H54 (cell line): ENCODE data around the gene CSTA.

ENCODE experiments used
- DNase-seq: peaks from one replicate; pipeline ENCODE4 v3.0.0; 2011; ENCODE audit warnings: low spot score, mixed read lengths; ENCODE audit not compliant: insufficient read length
- FAIRE-seq: peaks from 3 replicates; lab custom pipeline; 2011; peaks lifted over from hg19 to GRCh38; lab: Jason Lieb, UNC
- POLR2A ChIP-seq: IDR thresholded peaks from 2 replicates; pipeline ENCODE4 v1.6.1; 2011; ENCODE audit warnings: low read depth, mild to moderate bottlenecking, low read length

The CSTA gene

DNA sequence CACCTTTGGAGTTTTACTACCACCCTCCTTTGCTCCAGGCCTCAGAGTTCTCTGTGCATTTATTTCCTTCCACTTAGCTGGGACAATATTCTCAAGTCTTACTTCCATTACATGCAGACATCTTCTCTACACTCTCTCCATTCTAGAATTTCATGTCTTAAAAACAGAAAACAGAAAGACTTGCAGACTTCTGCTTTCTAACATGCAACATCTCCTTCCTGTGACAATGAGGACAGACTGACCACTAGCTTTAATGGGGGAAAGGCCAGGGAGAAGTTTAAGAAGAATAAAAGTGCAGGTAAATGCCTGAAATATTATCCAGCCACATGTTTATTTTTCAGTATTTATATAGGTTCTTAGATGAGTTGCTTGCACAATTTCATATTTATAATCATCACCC is 17.1 kb upstream of the CSTA start:
- no peak for TF ChIP-seq POLR2A

DNA sequence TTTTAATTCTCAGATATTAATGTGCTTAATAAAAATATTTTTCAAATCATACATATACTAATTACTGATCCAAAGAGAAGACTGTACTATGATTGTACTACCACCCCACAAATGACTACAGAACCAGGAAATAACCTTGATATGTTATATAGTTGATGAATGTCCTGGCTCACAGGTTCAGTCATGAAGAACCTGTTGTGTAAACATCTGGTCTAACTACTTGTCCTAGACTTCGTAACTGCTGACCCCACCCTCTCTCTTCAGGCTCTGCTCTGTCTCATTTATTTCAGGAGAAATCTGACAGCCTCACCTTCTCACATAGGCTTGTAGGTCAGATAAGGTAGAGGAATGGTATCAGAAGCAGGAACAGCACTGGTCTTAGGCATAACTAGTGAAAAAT is 14.7 kb upstream of the CSTA start:
- no peak for TF ChIP-seq POLR2A
- no peak for DNase-seq
- FAIRE-seq: no peak

More for the DNA sequence above, 17.1 kb upstream of the CSTA start:
- FAIRE-seq: no peak
- DNase-seq: no peak

DNA sequence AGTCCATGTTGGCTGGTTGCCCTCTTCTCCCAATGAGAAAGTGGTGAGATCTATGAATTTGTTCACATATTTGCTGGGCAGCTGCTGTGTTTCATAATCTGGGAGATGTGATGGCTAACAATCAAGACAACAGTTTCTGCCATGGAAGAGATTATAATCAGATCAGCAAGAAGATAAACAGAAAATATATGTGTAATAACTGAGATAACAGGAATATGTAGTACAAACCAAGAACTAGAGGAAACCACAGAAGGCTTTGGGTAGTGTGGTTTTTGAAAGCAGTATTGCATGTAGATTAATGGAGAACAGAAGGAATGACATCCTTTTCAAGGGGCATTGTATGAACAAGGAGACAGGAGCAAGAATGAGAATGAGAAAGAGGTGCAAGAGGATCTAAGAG is 12.2 kb upstream of the CSTA start:
- FAIRE-seq: no peak
- TF ChIP-seq POLR2A: no peak
- no peak for DNase-seq

DNA sequence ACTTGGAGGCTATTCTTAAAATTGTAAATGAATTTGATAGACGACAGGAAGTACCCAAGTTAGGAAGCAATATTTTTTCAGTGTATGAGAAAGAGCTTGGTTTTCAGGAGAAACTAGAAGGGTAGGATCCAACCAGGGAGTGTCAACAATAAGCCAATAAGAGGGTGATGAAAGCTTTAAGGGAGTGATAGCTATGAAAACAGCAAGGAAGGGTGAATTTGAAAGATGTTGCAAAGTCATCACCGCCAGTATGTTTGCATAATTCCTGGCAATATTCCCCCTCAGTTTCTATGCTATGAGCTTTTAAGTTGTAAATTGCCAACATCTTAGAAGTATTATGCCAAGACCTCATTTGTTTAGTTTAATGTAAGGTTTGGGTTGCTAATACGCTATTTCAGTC is 11.8 kb upstream of the CSTA start:
- DNase-seq: no peak
- TF ChIP-seq POLR2A: no peak
- FAIRE-seq: no peak

DNA sequence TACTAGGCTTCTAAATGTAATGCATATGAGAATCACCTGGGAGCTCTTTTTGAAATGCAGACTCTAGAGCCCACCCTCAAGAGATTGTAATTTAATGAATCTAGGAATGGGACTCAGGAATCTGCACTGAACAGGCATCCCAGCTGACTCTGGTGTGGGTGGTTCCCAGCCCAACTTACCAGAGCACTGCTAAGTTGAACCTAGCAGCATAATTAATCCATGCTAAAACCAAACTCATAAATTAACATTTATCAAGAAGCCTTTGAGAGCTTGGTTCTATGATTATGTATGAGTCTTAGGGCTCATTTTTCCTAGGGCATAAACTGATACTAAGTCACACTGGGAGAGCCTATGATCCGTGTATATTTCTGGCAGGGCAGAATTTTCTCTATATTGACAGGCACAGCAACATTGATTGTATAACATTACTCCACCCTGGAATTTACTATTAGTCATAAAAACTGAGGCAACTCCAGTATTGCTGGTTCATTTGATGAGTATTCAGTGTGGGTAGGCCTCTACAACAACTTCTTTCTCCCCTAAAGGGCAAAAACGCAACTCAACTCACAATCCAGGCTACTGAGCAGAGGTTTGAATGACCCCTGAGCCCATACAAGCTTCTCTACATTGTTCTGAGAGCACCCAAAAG is 10.7 kb upstream of the CSTA start:
- no peak for DNase-seq
- TF ChIP-seq POLR2A: no peak
- no peak for FAIRE-seq

DNA sequence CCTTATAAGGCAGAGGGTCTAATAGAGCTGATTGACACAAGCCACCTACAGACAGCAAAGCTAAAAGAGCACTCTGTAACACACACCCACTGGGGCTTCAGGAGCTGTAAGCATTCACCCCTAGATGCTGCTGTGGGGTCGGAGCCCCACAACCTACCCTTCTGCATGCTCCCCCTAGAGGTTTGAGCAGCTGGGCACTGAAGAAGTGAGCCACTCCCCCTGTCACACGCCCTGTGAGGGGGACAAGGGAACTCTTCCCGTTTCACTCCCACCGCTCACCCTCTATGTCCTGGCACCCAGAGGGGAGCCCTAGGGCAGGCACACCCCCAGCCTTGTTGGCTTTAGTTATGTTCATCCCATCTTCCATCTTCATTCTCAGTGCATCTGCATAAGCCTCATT is 9.4 kb upstream of the CSTA start:
- no peak for DNase-seq
- TF ChIP-seq POLR2A: no peak
- no peak for FAIRE-seq

DNA sequence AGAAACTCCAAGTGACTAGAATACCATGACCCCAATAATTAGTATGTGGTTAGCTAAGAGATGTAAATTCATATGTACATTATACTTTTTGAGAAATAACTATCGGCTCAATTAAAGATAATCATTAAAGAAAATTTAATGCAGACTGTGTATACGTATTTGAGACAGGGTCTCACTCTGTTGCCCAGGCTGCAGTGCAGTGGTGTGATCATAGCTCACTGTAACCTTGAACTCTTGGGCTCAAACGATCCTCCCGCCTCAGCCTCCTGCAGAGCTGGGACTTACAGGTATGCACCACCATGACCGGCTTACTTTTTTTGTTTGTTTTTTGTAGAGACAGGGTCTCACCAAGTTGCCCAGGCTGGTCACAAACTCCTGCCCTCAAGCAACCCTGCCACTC is 8.7 kb upstream of the CSTA start:
- DNase-seq (no peak), FAIRE-seq (no peak)
- no peak for TF ChIP-seq POLR2A

DNA sequence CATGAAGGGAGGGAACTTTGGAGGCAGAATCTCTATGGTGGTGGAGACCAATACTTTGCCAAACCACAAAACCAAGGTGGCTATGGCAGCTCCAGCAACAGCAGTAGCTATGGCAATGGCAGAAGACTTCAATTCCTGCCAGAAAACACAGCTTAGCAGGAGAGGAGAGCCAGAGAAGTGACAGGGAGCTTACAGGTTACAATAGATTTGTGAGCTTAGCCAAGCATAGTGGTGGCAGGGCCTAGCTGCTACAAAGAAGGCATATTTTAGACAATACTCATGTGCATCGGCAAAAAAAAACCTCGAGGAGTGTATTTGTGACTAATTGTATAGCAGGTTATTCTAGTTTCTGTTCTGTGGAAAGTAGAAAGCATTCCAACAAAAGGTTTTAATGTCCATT is 6.4 kb upstream of the CSTA start:
- DNase-seq: no peak
- TF ChIP-seq POLR2A: no peak
- FAIRE-seq: no peak

DNA sequence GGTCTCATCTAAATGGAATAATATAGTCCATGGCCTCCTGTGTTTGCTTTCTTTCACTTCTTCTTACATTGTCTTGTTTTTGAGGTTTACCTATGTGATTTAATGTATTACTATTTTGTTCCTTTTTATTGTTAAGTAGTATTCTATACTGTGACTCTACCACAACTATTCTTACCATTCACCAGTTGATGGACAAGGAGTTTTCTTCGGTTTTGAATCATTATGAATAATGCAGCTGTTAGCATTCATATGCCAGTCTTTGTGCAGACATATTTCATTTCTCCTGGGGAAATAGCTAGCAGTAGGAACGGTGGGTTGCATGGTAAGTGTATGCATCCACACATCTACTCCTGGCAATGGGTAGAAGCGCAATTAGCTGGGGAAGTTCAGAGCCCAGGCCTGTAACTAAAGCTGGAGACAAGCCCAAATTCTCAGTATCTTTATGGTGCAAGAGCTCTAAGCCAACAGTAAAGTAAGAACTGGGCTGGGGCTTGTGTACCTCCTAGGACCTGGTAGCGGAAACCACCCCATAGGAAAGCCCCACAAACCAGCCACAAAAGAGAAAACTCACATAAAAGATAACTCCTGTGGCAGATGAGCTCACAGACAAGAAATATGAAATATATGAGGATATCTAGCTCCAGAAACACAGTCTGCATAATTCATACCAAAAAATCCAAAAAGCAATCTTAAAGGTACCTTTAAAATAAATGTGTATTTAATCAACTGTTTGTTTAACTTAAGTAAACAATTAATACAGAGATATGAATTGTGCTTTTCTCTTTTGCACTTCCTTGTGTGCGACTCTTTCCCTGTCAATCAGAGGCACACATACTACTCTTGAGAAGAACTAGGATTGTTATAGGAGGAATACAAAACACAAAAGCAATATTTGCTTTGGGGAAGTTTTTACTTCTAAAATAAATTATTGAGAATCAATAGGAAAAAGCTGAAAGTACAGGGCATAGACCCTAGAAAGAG is 2.7 kb upstream of the CSTA start:
- no peak for DNase-seq
- no peak for TF ChIP-seq POLR2A
- no peak for FAIRE-seq

DNA sequence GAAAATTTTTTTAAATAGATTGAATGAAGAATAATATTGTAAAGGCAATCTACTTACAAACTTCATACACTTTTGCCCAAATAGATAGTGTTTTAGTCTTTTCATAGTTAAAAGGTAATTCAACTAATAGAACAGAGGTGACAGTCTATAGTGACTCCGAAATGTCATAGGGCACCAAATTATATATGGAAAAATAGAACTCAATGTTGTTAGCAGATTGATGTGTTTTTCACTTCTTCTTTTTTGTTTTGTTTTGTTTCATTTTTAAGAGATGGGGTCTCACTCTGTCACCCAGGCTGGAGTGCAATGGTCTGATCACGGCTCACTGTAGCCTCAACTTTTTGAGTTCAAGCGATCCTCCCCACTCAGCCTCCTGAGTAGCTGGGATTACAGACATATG is 721 bp downstream of the CSTA start:
- DNase-seq (no peak), FAIRE-seq (no peak)
- TF ChIP-seq POLR2A: no peak

DNA sequence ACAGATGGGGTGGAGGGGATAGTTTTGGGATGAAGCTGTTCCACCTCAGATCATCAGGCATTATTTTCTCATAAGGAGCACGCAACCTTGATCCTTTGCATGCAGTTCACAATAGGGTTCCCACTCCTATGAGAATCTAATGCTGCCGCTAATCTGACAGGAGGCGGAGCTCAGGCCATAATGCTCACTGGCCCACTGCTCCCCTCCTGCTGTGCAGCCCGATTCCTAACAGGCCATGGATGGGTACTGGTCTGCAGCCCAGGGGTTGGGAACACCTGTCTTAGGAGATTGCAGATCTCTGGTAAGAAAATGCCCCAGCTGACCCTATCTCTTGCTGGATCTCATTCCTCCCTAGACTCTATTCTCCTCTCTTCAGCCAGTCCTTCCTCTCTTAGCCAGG is 6.8 kb downstream of the CSTA start:
- FAIRE-seq: no peak
- no peak for TF ChIP-seq POLR2A
- no peak for DNase-seq

DNA sequence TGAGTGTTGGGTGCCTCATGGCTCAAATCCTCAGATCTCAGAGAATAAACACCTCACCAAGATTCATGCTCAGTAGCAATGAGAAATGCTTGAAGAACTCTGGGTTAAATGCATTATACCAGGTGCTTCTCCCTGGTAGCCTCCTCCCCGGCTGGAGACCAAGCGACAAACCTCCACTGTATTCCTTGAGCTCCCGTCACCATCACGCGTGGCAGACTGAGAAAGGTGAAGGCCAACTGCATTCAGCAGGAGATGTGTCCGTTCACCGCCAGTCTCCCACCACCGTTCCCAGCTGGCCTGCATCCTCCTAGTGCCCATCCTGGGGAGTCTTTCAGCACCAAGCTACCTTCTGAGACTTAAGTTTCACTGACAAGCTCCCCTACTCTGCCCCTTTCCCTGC is 7.5 kb downstream of the CSTA start:
- DNase-seq (no peak), FAIRE-seq (no peak)
- no peak for TF ChIP-seq POLR2A

DNA sequence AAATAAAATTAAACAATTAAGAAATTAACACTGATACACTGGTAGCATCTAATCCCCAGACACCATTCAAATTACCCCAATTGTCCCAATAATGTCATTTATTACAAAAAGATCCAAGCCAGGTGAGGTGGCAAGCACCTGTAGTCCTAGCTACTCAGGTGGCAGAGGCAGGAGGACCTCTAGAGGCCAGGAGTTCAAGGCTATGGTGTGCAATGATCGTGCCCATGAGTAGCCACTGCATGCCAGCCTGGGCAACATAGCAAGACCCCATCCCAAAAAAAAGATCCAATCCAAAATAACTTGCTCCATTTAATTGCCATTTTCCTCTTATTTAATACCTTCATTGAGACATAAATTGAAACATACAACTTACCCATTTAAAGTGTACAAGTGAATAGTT is 17.8 kb downstream of the CSTA start:
- DNase-seq: no peak
- TF ChIP-seq POLR2A: no peak
- no peak for FAIRE-seq

DNA sequence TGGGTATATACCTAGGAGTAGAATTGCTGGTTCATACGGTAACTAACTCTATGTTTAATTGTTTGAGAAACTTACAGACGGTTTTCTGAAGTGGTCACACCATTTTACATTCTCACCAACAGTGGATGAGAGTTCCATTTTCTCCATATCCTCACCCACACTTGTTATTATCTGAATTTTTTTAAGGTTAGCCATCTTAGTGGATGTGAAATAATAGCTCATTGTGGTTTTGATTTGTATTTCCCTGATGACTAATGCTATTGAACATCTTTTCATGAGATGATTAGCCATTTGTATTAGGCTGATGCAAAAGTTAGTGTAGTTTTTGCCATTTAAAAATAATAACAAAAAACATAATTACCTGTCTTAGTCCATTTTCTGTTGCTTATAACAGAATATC is 18.6 kb downstream of the CSTA start:
- no peak for DNase-seq

DNA sequence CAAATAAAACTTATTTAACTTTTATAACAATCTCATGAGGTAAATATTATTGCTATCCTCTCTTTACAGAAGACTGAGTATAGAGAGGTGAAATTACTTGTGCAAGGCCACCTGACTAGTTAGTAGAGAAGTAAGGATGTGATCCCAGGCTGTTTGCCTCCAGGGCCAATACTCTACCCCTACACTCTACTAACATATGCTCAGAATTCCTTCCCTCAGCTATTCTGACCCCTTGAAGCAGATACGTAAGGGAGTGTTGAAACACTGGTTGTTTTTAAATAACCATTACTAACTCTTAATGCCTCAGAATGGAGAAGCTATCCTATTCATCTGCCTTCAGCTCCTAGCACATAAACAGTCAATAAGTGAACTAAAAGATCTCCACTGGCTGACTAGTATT is 24.1 kb downstream of the CSTA start:
- TF ChIP-seq POLR2A: no peak
- FAIRE-seq (no peak), DNase-seq (no peak)

More for the DNA sequence above, 18.6 kb downstream of the CSTA start:
- TF ChIP-seq POLR2A: no peak
- no peak for FAIRE-seq
